ENCODE measurements around the gene ADAMTSL4.
"Not testable (repeated sequence)": the region's sequence is repeated elsewhere in the genome, so short reads cannot be mapped to it uniquely, and the experiment has no call there.

The ADAMTSL4 gene

DNA sequence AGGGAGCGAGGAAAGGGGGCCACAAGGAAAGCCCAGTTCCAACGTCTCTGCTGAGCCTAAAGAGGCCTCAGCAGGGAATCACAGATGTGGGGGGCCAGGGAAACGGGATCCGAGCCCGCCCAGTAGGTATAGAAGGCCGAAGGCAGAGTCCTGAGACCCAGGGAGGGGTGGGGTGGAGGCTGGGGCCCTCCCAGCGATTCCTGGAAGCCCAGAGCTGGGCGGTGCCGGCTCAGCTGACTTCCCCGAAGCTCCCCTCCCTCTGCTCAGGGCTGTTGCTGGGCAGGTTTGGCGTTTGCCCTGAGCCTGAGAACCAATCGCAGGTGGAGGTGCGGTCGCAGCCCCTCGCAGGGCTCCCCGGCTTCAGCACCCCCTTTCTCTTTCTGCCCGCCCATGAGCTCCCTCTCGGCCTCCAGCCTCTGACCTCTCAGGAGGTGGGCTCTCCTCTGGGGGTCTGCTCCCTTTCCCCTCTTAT is 12.8 kb downstream of the ADAMTSL4 start:
- Histone ChIP-seq H3K27me3 (ENCODE audit: control insufficient read depth, insufficient read depth, low read length) (no peaks in the 10 kb centered on the region), H3K9me3 (ENCODE audit: control insufficient read depth, insufficient read depth, low read length) (no peaks in the 10 kb centered on the region), H3K4me3 (ENCODE audit: low read length) (peak overlapping the region; percentile 53; the same call in 1 of the 2 replicates), H3K36me3 (ENCODE audit: control insufficient read depth, insufficient read depth, low read length) (no peaks in the 10 kb centered on the region), H3K4me1 (ENCODE audit: control insufficient read depth, insufficient read depth, low read length) (peaks cover 10% of the 10 kb centered on the region; the same call in 1 of the 2 replicates), H3K27ac (ENCODE audit: low read length) (no peak overlapping the region)
- no peak for DNase-seq (ENCODE audit: low read depth, low spot score)
- WGBS (ENCODE audit: insufficient coverage, insufficient read length): no CpG with 5 or more reads among the region's 18 CpGs

DNA sequence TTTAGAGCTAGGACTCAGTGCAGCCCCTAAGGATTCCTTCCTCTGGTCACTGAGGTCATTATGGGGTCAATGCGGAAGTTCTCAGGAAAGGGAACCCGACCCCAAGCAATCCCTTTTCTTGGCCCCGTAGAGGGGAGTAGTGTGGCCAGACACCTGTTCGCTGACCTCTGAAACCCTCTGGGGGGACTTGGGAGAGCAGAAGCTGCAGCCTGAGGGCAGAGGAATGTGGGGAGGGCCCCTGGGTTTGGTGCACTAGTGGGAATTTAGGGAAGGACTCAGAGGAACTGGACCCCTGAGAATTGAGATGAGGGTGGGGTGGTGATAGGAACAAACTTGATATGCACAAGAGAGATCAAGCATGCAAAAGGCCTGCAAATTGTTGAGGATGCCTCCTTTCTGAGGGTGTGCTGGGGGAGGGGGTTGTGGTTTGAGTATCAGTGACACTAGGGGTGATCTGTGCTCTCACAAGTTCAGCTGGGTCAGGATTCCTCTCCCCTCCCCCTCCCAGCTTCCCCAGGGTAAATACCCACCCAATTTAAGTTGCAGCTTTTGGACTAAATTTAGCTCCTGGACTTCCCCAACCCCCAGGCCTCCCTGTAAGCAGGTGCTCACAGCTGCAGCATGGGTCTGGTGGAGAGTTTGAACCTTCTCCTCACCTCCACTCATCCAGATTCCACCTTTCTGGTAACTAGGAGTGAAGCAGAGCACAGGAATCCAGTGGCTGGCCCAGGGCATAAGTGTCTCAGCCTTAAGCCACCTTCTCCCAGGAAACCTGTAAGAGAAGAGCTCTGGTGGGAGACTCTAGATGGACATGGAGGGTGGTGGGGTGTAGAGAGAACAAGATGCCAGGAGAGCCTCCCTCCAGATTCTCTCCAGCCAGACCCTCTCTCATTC is 13.5 kb downstream of the ADAMTSL4 start:
- no peak overlapping the region; the same call in 1 of the 2 replicates for H3K4me3 ChIP-seq (ENCODE audit: low read length)
- H3K27me3 ChIP-seq (ENCODE audit: control insufficient read depth, insufficient read depth, low read length): no peaks in the 10 kb centered on the region
- H3K36me3 ChIP-seq (ENCODE audit: control insufficient read depth, insufficient read depth, low read length): no peaks in the 10 kb centered on the region
- DNase-seq (ENCODE audit: low read depth, low spot score): no peak
- no CpG with 5 or more reads among the region's 4 CpGs for whole genome bisulfite sequencing (ENCODE audit: insufficient coverage, insufficient read length)
- no peak overlapping the region for H3K27ac ChIP-seq (ENCODE audit: low read length)
- no peaks in the 10 kb centered on the region for H3K9me3 ChIP-seq (ENCODE audit: control insufficient read depth, insufficient read depth, low read length)
- peaks cover 12% of the 10 kb centered on the region; the same call in 1 of the 2 replicates for H3K4me1 ChIP-seq (ENCODE audit: control insufficient read depth, insufficient read depth, low read length)

DNA sequence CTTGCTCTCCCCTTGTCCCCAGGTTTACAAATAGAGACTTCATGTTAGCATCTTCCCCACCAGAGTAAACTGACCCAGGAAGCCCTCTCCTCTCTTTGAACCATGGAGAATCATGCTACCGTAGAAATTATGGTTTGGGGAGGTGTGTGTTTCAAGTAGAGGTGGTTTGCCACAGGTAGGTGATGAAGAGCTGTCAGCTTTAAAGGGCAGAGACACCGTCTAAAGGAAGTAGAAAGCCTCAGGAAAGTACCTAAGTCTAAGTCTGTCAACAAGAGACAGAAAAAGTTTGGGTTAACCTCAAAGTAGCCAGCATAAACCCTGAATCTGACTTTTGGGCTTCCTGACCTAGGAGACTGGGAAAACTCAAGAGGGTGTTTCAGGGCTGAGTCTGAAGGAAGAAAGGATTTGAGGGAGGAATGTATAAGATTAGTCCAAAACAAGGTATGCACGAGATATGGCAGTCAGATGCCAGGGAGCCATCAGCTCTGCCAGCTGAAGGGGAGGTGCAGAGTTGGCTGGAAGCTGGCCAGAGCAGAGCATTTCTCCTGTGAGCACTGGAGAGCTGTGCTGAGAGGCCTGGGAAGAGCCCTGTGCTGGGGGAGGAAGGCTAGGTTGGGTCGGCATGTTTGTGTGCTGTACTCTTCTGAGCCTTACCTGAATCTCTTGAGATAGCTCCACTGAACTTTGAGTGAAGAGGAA is 14.3 kb downstream of the ADAMTSL4 start:
- no peak for DNase-seq (ENCODE audit: low read depth, low spot score)
- H3K27ac ChIP-seq (ENCODE audit: low read length): no peak overlapping the region
- no CpG with 5 or more reads among the region's 4 CpGs for WGBS (ENCODE audit: insufficient coverage, insufficient read length)

DNA sequence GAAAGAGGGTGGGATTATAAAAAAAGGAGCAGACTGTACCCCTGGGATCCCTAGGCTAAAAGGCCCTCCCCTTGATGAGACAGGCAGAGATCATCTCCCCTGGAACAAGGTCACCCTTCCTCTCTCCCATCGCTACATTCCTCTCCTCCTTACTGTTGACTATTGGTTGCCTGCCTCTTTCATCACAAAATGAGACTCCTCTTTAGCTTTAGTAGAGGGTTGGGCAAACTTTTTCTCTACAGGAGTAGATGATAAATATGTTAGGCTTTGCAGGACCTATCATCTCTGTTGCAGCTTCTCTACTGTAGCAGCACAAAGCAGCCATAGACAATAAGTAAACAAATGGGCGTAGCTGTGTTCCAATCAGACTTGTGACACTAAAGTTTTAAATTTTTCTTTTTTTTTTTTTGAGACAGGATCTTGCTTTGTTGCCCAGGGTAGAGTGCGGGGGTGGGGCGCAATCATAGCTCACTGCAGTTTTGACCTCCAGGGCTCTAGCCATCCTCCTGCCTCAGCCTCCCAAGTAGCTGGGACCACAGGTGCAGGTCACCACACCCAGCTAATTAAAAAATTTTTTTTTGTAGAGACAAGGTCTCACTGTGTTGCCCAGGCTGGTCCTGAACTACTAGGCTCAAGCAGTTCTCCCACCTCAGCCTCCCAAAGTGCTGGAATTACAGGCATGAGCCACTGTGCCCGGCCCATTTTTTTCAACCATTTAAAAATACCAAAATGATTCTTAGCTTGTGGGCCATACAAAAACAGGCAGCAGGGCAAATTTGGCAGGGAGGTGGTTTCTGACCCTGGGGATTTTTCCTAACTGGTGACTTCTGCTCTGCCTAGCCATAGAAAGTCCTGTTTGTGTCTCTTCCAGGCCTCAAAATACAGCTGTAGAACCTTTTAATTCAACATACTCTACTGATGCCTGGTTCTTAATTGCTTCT is 15.1 kb downstream of the ADAMTSL4 start:
- no peak for DNase-seq (ENCODE audit: low read depth, low spot score)
- no CpG with 5 or more reads among the region's 5 CpGs for WGBS (ENCODE audit: insufficient coverage, insufficient read length)
- H3K4me1 ChIP-seq (ENCODE audit: control insufficient read depth, insufficient read depth, low read length): peaks cover 18% of the 10 kb centered on the region; the same call in 1 of the 2 replicates
- no peaks in the 10 kb centered on the region for H3K9me3 ChIP-seq (ENCODE audit: control insufficient read depth, insufficient read depth, low read length)
- no peaks in the 10 kb centered on the region for H3K36me3 ChIP-seq (ENCODE audit: control insufficient read depth, insufficient read depth, low read length)
- no peak overlapping the region for H3K27ac ChIP-seq (ENCODE audit: low read length)
- no peaks in the 10 kb centered on the region for H3K27me3 ChIP-seq (ENCODE audit: control insufficient read depth, insufficient read depth, low read length)
- H3K4me3 ChIP-seq (ENCODE audit: low read length): no peak overlapping the region

More for the DNA sequence above, 14.3 kb downstream of the ADAMTSL4 start:
- Histone ChIP-seq H3K27me3 (ENCODE audit: control insufficient read depth, insufficient read depth, low read length) (no peaks in the 10 kb centered on the region), H3K4me3 (ENCODE audit: low read length) (no peak overlapping the region), H3K4me1 (ENCODE audit: control insufficient read depth, insufficient read depth, low read length) (peaks cover 13% of the 10 kb centered on the region; the same call in 1 of the 2 replicates), H3K36me3 (ENCODE audit: control insufficient read depth, insufficient read depth, low read length) (no peaks in the 10 kb centered on the region), H3K9me3 (ENCODE audit: control insufficient read depth, insufficient read depth, low read length) (no peaks in the 10 kb centered on the region)

DNA sequence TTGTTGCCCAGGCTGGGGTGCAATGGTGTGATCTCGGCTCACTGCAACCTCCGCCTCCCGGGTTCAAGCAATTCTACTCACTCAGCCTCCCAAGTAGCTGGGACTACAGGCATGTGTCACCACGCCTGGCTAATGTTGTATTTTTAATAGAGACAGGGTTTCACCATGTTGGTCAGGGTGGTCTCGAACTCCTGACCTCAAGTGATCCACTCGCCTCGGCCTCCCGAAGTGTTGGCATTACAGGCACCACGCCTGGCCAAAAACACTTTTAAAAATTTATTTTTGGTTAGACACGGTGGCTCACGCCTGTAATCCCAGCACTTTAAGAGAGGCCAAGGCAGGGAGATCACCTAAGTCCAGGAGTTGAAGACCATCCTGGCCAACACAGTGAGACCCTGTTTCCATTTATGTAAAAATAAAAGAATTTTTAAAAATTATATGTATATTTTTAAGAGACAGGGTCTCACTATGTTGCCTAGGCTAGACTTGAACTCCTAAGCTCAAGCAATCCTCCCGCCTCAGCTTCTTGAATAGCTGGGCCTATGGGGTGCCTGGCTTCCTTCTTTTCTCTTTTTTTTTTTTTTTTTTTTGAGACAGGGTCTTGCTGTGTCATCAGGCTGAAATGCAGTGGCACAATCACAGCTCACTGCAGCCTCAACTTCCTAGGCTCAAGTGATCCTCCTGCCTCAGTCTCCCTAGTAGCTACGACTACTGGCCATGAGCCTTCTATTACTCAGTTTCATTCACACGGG is 16.2 kb downstream of the ADAMTSL4 start:
- no CpG with 5 or more reads among the region's 14 CpGs for WGBS (ENCODE audit: insufficient coverage, insufficient read length)
- not testable (repeated sequence) for H3K9me3 ChIP-seq (ENCODE audit: control insufficient read depth, insufficient read depth, low read length); H3K4me3 ChIP-seq (ENCODE audit: low read length); H3K27me3 ChIP-seq (ENCODE audit: control insufficient read depth, insufficient read depth, low read length); H3K36me3 ChIP-seq (ENCODE audit: control insufficient read depth, insufficient read depth, low read length); DNase-seq (ENCODE audit: low read depth, low spot score); H3K27ac ChIP-seq (ENCODE audit: low read length)
- H3K4me1 ChIP-seq (ENCODE audit: control insufficient read depth, insufficient read depth, low read length): peaks cover 17% of the 10 kb centered on the region; the same call in 1 of the 2 replicates

DNA sequence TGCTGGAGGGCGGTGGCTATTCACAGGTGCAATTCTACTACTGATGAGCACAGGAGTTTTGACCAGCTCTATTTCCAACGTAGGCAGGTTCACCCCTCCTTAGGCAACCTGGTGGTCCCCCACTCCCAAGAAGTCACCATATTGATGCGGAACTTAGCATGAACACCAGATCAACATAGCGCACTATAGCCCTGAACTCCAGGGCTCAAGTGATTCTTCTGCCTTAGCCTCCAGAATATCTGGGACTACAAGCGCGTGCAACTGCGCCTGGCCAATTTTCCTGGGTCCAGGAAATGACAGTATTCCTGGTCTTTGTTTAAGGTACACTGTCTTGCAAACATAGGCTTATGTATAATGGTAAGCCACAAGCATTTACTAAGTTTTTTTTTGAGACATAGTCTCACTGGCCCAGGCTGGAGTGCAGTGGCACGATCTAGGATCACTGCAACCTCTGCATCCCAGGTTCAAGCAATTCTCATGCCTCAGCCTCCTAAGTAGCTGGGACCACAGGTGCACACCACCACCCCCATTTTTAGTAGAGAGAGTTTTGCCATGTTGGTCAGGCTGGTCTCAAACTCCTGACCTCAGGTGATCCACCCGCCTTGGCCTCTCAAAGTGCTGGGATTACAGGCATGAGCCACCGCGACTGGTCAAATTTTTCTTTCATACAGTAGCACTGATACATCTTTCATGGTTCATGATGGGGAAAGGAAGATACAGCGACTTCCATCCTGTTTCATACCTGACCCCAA is 17.6 kb downstream of the ADAMTSL4 start:
- Histone ChIP-seq H3K9me3 (ENCODE audit: control insufficient read depth, insufficient read depth, low read length) (no peaks in the 10 kb centered on the region), H3K36me3 (ENCODE audit: control insufficient read depth, insufficient read depth, low read length) (no peaks in the 10 kb centered on the region), H3K4me3 (ENCODE audit: low read length) (no peak overlapping the region), H3K27me3 (ENCODE audit: control insufficient read depth, insufficient read depth, low read length) (no peaks in the 10 kb centered on the region), H3K4me1 (ENCODE audit: control insufficient read depth, insufficient read depth, low read length) (peaks cover 15% of the 10 kb centered on the region; the same call in 1 of the 2 replicates), H3K27ac (ENCODE audit: low read length) (peak overlapping the region; percentile 20)
- no CpG with 5 or more reads among the region's 12 CpGs for WGBS (ENCODE audit: insufficient coverage, insufficient read length)
- no peak for DNase-seq (ENCODE audit: low read depth, low spot score)

DNA sequence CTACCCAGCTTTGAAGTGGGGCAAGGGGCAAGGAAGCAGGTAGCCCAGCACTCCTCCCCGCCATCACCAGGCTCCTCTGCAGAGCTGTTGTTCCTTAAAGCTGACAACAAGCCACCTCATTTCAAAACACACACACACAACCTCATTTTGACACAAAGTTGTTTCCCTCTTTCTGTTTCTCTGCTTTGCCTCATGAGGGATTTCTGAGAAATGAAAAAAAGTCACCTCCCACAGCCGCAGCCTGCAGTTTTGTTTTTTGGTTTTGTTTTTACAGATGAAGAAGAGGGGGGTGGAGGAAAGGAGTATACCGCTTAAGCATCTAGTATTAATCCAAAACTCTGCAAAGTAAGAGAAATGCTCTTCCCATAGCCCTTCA is 18.1 kb downstream of the ADAMTSL4 start:
- DNase-seq (ENCODE audit: low read depth, low spot score): no peak
- Histone ChIP-seq H3K4me1 (ENCODE audit: control insufficient read depth, insufficient read depth, low read length) (peaks cover 15% of the 10 kb centered on the region; the same call in 1 of the 2 replicates), H3K9me3 (ENCODE audit: control insufficient read depth, insufficient read depth, low read length) (no peaks in the 10 kb centered on the region), H3K4me3 (ENCODE audit: low read length) (no peak overlapping the region), H3K27me3 (ENCODE audit: control insufficient read depth, insufficient read depth, low read length) (no peaks in the 10 kb centered on the region), H3K27ac (ENCODE audit: low read length) (peak overlapping the region; percentile 20), H3K36me3 (ENCODE audit: control insufficient read depth, insufficient read depth, low read length) (no peaks in the 10 kb centered on the region)
- no CpG with 5 or more reads among the region's 3 CpGs for WGBS (ENCODE audit: insufficient coverage, insufficient read length)

DNA sequence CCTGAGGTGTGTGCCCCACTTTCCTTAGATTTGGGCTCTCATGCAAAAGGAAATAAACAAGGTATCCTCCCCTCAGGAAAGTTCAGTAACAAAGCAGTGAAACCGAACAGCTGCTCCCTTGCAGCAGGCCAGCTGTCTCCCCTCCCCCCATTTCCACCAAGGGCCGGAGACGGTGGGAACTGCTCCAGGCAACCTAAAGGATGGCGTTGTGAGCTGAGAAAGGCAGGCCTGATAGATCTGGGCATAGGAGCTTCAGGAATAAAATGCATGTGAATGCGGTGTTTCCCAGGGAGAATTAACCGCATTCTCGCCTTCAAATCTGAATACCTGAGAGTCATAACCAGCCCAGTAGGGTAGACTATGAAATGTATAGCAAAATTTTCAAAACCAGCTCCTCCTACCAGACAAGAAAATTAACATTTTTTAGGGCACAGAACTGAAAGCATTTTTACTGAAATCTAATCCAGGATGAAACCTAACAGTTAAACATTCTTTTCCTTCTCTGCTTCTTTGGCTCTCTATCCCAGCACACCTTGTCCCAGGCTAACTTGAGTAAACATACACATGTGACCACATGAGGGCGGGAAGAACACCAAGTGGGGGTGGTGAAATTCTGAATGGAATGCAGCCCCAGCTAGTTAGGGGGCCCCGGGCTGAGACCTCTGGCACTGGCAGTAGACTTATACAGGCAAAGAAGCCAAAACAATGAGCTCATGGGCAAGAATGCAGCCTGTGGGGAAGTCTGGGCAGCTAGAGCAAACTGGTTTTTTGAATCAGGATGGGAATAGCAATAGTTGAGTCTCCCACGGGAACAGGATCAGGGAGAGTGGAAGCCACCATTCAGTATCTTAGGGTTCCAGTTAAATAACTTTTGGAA is 18.7 kb downstream of the ADAMTSL4 start:
- H3K36me3 ChIP-seq (ENCODE audit: control insufficient read depth, insufficient read depth, low read length): no peaks in the 10 kb centered on the region; the same call in 1 of the 2 replicates
- no peaks in the 10 kb centered on the region for H3K9me3 ChIP-seq (ENCODE audit: control insufficient read depth, insufficient read depth, low read length)
- peak; percentile 72 for DNase-seq (ENCODE audit: low read depth, low spot score)
- H3K27ac ChIP-seq (ENCODE audit: low read length): peak overlapping the region; percentile 72
- no peaks in the 10 kb centered on the region for H3K27me3 ChIP-seq (ENCODE audit: control insufficient read depth, insufficient read depth, low read length)
- H3K4me3 ChIP-seq (ENCODE audit: low read length): no peak overlapping the region
- WGBS (ENCODE audit: insufficient coverage, insufficient read length): no CpG with 5 or more reads among the region's 10 CpGs
- H3K4me1 ChIP-seq (ENCODE audit: control insufficient read depth, insufficient read depth, low read length): peaks cover 12% of the 10 kb centered on the region; the same call in 1 of the 2 replicates

Data from iPS DF 6.9 (cell line).